NB4 (cell line): ENCODE data around the gene SNTA1.
"Not testable (repeated sequence)": the region's sequence is repeated elsewhere in the genome, so short reads cannot be mapped to it uniquely, and the experiment has no call there.

Source experiments
- MYC ChIP-seq: IDR thresholded peaks from 2 replicates; pipeline ENCODE4 v1.6.1; 2011; ENCODE audit warnings: low read depth, low read length
- POLR2A ChIP-seq: IDR thresholded peaks from 2 replicates; pipeline ENCODE4 v1.6.1; 2011; ENCODE audit warnings: mild to moderate bottlenecking; ENCODE audit not compliant: insufficient read length; ENCODE audit errors: extremely low read depth
- TF ChIP-seq, protein P1 (sequence below): IDR thresholded peaks from one replicate; pipeline ENCODE4 v1.5.1; 2012; ENCODE audit warnings: low read depth, low read length

DNA sequence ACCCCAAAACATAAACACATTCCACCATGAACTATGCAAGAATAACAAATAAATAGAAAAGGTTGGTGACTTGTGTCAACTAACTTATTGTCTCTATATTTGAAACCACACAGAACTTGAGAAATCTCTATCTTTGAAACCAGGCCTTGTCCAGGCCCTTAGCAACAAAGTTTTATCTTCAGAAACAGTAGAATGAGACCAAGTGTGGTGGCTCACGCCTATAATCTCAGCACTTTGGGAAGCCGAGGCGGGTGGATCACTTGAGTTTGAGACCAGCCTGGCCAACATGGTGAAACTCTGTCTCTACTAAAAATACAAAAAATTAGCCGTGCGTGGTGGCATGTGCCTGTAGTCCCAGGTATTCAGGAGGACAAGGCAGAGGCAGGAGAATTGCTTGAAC lies 39.6 kb upstream of the SNTA1 start:
- TF ChIP-seq, protein P1, sequence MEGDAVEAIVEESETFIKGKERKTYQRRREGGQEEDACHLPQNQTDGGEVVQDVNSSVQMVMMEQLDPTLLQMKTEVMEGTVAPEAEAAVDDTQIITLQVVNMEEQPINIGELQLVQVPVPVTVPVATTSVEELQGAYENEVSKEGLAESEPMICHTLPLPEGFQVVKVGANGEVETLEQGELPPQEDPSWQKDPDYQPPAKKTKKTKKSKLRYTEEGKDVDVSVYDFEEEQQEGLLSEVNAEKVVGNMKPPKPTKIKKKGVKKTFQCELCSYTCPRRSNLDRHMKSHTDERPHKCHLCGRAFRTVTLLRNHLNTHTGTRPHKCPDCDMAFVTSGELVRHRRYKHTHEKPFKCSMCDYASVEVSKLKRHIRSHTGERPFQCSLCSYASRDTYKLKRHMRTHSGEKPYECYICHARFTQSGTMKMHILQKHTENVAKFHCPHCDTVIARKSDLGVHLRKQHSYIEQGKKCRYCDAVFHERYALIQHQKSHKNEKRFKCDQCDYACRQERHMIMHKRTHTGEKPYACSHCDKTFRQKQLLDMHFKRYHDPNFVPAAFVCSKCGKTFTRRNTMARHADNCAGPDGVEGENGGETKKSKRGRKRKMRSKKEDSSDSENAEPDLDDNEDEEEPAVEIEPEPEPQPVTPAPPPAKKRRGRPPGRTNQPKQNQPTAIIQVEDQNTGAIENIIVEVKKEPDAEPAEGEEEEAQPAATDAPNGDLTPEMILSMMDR, result not testable (repeated sequence)
- not testable (repeated sequence) for TF ChIP-seq POLR2A, MYC
